Testis (tissue), 2 donors: ENCODE measurements around the gene CLIP4.

Experiments used
- POLR2A ChIP-seq: fragments of 450-650 bp; IDR thresholded peaks from one replicate; pipeline ENCODE4 v1.6.1; 2017; ENCODE audit warnings: antibody characterized with exemption, mild to moderate bottlenecking, moderate library complexity
- TF ChIP-seq, protein P1 (sequence below), 3 experiments: fragments of 450-650 bp in 2 of 3; fragments of 200-600 bp in 1 of 3; sonication (generic) in 1 of 3; IDR thresholded peaks; one replicate each; pipeline ENCODE4 v1.5.1; 2016 to 2019; ENCODE audit warnings: antibody characterized with exemption in 3 of 3, mild to moderate bottlenecking in 2 of 3, moderate library complexity in 1 of 3

DNA sequence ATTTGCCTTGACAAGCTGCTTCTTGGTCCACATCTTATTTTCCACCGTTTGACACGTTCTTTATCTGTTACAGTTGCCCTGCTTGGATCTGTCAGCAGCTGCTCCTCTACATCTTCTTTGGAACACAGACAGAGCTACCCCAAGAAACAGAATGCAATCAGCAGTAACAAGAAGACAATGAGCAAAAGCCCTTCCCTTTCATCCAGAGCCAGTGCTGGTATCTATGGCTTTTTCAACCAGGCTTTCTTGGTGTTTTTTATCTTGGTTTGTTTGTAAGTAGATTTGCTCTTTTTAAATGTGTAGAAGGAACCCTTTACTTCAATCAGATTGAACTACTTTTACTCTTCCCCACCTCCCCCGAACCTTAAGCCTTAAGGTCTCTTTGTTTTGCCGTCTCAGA lies 41.9 kb downstream of the CLIP4 start:
- TF ChIP-seq, protein P1, sequence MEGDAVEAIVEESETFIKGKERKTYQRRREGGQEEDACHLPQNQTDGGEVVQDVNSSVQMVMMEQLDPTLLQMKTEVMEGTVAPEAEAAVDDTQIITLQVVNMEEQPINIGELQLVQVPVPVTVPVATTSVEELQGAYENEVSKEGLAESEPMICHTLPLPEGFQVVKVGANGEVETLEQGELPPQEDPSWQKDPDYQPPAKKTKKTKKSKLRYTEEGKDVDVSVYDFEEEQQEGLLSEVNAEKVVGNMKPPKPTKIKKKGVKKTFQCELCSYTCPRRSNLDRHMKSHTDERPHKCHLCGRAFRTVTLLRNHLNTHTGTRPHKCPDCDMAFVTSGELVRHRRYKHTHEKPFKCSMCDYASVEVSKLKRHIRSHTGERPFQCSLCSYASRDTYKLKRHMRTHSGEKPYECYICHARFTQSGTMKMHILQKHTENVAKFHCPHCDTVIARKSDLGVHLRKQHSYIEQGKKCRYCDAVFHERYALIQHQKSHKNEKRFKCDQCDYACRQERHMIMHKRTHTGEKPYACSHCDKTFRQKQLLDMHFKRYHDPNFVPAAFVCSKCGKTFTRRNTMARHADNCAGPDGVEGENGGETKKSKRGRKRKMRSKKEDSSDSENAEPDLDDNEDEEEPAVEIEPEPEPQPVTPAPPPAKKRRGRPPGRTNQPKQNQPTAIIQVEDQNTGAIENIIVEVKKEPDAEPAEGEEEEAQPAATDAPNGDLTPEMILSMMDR (IDR thresholded peaks at IDR 0.05): no peak
- TF ChIP-seq POLR2A: no peak
